ENCODE data around the gene TP73.

Gene TP73

DNA sequence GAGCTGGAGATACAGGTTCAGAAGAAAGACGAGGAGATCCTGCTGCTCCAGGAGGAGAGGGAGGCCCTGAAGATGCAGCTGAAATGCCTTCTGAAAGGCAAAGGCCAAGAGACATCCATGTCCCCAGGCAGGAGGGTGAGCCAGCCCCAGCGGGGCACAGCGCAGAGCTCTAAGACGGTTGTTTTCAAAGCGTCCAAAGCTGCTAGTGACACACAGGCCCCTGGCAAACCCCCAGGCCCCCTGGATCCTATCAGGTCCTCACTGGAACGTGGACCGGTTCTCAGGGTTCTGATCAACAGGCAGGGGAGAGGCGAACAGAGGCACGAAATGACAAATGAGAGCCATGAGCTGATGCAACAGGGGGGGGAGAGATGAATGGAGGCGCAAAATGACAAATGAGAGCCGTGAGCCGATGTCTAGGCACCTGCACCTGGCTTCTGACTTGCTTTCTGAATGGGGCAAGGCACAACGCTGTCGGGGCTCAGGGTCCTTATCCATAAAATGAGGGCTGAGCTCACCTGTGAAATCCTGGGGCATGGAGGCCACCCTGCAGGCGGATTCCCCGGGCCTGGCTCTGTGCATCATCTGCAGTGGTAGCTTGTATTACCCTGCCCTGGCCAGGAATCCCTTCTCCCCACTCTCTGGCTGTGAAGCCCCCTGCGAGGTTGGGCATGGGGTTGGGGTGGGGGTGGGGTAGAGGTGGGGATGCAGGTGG, 109.1 kb downstream of the TP73 start:
- DNase-seq (ENCODE audit: low read depth, low spot score) = no peak

DNA sequence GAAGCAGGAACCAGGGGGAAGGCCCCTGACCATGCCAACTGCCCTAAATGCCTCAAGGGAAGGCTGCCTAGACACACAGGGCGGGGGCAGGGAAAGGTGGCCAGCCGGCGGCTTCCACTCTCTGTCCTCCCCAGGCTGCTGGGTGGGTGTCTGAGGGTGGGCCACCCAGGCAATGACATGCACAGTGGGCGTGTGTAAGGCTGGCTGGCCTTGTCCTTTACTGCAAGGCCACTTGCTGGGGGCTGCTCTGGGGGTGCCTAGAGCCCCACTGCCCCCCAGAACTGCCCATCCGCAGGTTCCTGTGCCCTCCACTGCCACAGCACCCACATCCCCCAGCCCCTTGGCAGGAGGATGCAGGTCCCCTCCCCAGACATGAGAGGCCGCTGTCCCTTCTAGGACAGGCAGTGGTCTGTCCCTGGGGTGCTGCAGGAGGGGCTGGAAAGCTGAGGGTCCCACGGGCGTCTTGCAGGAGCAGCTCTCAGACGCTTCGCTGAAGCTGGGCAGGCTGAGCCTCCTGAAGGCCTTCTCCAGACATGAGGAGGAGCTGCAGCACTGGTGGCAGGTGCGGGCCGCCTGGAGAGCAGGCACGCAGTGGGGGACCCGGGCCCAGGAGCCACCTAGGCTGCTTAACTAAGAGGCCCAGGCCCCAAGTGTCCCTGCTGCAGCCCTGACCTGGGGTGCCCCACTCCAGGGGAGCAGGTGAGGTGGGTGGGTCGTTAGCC, 110.0 kb downstream of the TP73 start:
- no peak for DNase-seq (ENCODE audit: low read depth, low spot score)

DNA sequence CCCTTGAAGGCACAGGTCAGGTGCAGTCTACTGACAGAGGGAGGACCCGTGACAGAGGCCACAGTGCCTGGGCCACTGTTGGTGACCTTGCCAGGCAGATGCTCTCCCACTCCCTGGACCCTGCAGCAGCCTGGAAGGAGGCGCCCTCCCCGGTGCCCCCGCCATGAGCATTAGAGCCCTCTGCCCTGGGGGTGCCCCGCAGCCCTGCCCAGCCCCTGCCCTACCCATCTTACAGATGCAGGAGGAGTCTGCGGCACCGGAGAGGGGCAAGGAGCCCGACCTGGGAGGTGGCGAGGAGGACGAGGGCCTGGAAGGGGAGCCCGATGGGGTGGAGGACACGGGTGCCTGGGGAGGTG, 110.5 kb downstream of the TP73 start:
- DNase-seq (ENCODE audit: low read depth, low spot score) = no peak

DNA sequence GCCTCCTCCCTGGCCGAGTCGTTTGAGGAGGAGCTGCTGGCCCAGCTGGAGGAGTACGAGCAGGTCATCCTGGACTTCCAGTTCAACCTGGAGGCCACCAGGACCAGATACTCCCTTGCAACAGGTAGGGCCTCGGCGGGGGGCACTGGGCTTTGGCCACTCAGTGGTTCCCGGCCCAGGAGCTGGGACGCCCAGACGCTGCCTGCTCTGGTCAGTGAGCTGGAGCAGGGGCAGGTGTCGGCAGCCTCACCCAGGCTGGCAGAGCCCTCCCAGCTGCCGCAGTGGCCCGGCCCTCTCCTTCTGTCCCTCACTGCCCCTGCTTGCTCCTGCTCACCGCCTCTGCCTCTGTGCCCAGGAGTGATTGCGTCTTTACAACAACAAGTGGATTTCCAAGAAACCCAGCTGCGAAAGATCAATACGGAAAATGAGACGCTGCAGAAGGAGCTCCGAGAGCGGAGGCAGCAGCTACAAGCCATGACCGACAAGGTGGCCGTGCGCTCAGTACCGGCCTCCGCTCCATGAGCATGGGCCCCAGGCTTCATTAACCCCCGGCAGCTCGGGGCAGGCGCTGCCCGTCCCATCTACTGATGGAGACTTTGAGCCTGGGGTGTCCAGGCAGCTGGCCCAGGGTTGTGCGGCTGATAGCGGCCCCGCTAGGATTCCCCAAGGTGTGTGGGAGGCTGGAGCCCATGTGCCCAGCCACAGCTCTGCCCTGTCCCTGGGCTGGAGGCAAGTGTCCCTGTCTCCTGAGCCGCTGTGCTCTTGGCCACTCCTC, 111.2 kb downstream of the TP73 start:
- no peak for DNase-seq (ENCODE audit: low read depth, low spot score)

DNA sequence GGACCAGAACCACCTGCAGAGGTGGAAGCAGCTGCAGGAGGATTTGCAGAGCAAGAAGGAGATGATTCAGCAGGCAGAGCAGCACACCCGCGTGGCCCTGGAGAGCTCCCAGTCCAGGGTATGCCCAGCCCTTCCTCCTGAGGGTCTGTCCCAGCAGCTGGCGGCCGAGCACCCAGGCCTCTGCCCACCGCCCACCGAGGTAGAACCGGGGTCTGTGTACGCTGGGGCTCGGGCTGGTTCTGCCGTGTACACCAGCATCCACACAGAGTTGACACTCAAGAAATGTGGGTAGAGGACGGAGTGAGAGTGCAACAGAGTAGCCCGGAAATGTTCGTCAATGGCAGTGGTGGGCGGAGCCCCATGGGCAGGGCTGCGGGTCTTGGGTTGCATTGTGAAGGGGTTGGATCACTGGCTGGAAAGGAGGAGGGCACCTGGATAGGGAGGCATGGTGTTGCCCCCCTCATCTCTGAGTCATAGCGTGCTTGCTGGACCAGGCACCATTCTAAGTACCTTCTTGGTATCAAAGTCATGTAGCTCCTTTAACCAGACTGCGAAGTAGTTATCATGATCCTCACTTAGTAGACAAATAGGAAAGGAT, 115.1 kb downstream of the TP73 start:
- no peak for DNase-seq (ENCODE audit: low read depth, low spot score)

DNA sequence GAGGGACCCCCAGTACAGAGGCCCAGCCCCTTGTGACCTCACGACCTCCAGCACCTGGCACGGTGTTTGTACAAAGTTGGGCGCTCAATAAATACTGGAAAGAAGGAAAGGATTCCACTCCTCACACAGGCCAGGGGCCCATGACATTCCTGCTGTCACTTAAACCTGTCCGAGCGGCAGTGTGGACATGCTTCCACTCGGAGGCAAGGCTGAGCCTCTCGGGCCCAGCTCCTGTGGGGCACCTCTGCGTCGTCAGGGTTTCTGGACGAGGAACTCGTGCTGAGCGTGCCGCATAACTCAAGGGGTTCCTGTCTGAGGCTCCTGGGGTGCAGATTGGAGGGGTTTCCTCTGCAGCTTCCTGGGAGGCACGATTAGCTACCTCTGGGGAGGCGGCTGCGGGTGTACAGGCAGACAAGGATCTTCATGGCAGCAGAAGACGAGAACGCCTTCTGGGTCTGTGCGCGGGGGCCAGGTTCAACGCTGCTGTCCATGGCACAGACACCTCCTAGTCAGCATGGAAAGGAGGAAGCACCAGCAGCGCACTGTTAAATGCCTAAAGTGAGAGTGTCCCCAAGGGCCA, 116.6 kb downstream of the TP73 start:
- no peak for DNase-seq (ENCODE audit: low read depth, low spot score)

DNA sequence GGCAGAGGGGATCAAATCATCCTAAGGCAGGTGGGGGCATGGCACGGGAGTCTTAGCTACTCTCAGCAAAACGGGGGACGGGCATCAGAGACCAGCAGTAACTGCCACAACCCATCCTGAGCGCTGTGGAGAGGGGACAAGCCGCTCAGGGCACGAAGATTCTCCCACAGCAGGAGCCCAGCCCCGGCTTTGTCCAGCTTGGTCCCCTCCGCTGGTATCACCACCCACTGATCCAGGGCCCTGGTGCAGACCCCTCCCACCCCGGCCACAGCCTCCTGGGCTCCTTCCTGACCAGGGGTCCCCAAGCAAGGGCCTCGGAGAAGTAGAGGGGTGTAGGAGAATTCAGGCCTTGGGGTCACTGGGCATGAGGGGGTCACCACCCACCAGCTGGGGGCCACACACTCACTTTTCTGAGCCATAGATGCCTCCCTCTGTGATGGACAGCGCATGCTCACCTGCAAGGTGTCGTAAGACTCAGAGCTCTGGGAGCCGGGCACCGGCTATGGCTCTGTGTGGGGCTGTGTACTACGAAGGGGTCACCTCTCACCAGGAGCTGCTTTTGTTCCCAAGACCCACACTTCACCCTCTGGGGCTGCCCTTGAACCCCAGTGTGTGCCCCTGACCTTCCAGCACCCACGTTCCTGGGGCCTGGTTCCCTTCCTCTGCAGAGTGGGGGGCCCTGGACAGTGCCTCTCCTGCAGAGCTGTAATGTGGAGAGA, 117.9 kb downstream of the TP73 start:
- DNase-seq (ENCODE audit: low read depth, low spot score) = no peak

DNA sequence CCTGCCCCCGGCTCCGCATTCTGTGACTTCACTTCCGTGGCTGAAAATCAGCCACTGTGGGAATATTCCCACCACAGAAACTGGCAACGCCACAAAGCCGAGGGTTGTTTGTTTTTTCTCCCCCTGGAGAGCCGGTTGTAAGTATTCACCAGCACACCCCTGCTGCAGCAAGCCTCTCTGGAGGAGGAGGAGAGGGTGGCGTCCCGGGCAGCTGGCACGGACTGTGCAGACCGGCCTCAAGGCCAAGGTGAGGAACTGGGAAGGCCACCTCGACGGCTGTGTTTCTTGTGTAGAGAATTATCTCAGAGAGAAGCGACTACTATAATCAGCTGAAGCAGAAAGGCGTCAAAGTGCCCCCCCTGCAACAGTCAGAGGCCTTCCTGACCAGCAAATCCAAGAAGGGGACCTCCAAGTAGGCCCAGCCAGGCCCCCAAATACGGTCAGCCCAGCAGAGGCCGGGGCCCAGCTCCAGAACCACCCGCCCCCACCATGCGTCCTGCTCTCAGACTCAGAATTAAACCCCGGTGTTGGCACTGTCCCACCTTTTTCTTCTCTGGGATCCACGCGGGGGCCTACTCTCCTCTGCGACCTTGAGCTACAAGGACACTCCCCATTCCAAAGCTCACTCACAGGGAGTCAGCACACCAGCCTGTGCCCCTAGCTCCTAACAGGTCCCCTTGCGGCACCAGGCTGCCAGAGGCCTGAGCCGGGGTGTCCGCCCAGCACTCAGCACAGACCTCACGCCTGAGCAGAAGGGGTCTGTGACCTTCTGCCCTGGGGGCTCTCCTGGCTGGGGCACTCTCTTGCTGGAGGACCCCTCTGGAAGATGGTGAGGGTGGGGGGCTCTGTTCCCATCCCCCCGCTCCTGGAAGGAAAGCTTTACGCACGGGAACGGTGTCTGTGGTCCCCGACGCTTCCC, 119.1 kb downstream of the TP73 start:
- DNase-seq (ENCODE audit: low read depth, low spot score) = no peak

DNA sequence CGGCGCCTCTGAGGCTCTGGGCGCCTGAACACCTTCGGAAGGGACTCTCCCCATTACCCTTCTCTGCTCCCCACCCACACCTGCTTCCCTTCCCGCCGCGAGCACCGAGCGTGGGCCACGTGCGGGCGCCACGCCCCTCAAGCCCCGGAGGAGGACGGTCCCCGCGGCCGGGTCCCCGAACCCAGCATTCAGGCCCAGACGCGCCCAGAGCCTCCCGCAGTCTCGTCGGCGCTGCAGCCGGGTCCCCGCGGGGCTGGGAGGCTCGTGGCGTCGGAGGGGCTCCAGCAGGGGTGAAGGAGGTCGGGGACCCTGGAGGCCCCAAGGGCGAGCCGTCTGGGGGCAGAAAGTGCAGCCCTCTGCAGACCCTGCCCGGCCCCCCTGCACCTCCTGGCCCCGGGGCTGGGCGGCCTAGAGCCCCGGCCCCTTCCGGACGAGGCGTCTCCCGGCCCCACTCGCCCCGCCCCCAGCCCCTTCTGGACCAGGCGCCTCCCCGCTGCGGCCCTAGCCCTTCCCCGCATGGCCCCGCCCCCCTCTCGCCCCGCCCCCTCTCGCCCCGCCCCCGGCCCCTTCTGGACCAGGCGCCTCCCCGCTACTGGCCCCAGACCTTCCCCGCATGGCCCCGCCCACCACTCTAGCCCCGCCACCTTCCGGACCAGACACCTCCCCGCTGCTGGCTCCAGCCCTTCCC, 119.9 kb downstream of the TP73 start:
- no peak for DNase-seq (ENCODE audit: low read depth, low spot score)

DNA sequence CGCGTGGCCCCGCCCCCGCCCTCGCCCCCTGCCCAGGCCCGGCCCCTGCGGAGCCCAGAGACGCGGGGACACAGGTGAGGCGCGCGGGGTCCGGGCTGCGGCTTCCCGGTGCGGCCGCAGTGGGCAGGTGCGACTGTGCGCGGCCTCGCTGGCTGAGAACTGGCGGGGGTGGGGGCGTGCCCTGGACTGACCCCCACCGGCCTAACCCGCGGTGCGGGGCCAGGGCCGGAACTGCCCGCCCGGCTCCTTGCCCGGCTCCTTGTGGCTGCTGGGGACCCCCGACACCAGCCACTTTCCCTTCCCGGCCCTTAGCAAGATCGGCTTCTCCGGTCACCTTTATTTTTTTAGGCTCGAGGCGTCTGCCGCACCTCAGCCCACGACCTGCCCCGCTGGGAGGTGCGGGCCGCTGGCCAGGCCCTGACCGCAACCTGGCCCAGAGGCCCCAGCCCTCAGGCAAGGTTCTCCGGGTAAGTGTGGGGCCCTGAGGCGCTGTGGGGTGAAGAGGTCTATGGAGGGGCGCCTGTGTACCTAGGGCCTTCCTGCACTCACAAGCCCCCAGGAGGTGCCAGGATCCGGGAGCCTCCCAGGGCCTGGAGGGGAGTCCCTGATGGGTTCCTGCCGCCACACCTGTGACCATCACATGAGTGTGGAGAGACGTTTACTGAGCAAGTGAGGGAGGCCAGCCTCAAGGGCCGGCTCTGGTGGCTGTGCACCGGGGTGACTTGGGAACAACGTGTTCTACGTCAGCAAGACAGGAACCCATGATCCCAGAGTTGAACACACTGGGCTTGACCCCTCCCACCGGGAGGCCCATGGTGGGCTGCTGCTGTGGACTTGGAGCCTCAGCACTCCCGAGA, 120.6 kb downstream of the TP73 start, which contains the start of gene SMIM1:
Gene SMIM1 (plus strand): TSS at position 35 of the 857 bp plus-strand sequence. CDS start 2,625 bp downstream, outside the sequence.
- DNase-seq (ENCODE audit: low read depth, low spot score) = no peak

DNA sequence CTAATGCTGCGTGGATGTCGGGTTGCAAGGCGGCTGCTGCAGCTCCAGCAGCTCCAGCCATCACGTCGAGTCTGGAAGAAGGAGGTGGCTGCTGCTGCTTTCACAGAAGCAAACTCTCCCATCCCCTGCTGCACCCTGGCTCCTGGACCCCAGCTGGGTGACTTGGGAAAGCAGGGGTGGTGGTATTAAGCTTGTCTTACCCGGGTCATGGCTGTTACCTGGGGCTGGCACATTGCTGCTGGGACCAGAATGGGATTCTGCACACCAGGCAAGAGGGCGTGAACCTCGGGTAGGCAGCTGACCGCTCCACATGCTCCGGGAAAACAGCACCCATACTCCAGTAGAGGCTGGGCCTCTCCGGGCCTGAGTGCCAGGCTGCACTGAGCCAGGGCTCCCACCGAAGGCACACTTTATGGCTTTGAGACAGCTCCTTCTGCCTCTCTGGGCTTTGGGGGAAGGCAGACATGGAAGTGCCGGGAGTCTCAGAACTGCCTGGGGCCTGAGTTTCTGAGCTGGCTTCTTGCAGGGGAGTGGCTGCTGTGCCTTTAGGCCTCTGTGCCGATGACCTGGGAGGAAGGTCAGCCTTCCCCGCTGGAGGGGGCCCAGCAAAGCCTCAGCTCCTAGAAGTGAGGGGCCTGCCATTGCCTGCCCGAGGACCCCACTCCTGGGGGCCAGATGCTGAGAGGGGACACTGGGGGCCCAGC, 121.4 kb downstream of the TP73 start:
- DNase-seq (ENCODE audit: low read depth, low spot score) = no peak

DNA sequence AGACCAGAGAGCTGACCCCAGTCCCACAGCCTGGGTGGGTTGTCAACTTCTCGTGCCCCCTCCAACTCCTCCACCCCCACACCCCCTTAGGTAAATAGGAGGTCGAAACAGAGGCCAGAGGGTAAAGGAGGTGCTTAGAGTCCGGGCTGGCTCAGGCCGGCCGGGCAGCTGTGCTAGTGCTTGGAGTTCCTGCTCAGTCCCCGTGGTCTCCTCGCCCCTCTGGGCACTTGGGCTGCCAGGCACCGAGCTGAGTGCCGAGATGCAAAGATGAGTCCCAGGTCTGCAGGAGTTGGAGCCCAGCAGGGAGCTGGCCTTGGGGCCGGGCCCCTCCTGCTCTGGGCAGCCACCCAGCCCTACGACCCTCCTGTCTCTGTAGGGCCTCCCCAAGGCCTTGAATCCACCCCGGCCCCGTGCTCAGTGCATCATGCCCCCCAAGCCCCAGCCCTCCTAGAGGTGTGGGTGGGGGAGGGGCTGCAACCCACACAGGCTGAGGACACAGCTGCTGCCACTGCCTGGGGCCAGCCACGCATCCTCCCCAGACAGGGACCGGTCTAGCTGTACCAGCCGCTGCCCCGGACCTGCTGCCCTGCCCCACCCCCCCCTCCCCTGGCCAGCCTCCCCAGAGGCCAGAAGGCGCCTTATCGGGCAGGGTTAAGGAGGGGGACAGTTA, 122.1 kb downstream of the TP73 start:
- no peak for DNase-seq (ENCODE audit: low read depth, low spot score)

DNA sequence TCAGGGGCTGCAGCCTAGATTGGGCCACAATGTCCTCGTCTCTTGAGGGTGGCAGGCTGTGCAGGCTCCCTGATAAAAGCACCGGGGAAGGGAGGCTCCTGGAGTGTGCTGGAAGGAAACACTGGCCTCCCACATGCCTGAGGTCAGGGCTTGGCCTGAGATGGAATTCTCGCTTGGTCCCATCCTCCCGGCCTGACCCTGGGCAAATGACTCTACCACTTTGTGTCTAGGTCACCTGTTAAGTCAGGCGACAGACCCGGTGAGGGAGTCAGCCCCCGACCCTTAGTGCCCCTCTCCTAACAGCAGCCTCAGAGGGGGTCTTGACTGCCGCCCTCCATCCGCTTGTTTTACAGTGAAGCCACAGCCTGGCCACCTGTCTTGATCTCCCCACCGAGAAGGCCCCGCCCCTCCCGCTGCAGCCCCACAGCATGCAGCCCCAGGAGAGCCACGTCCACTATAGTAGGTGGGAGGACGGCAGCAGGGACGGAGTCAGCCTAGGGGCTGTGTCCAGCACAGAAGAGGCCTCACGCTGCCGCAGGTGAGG, 122.7 kb downstream of the TP73 start:
- no peak for DNase-seq (ENCODE audit: low read depth, low spot score)

DNA sequence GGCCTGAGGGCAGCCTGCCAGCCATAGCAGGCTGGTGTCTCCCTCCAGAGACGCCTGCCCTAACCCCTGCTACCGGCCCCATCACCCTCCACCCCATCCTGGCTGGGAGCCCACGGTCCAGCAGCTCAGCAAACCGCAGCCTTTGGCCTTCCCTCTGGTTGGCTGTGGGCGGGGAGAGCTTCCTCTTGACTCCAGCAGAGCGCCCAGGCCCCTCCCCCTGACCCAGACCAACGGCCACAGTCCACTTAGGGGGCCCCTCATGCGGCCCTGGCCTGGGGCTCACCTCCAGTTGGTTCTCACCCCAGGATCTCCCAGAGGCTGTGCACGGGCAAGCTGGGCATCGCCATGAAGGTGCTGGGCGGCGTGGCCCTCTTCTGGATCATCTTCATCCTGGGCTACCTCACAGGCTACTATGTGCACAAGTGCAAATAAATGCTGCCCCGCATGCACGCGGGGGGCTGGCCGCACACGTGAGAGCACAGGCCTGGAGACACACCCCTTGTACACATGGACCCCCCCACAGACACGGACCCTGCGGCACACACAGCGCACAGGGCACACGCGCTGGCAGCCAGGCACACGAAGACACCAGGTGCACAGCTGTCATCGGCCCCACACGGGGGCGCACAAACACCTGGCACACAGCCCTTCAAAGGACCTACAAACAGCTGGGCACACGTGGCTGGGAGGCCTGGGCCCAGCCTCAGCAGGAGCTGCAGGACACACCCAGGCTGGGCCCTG, 123.3 kb downstream of the TP73 start:
- DNase-seq (ENCODE audit: low read depth, low spot score) = no peak

DNA sequence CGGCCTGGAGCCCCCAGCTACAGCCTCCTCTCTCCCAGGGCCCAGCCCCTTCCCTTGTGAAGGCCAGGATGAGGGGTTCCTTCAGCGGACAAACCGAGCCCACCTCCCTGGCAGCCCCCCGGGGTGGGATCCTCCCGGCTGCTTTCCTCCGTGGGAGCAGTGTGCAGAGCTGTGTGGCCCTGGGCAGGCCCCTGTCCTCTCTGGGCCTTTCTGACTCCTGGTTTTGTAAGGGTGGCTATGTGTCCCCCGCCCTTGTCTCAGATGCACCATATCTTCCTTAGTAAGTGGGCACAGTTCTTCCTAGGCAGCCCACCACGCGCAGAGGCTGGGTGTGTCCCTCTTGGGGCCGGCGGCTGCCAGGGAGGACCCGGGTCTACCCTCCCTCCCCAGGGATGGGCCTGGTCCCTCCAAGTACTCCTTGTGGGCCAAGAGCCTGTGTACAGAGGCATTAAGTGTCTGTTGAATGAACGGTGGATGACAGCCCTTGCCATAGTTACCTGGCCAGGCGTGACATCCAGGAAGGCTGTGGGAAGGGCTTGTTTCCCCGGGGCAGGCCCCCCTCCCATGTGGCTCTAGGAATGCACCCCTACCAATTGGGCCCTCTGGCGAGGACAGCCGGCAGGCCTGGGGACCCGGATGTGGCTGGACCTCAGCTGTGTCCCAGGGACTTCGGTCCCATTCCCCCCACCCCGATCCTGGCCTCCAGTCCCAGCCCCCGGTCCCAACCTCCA, 124.1 kb downstream of the TP73 start:
- DNase-seq (ENCODE audit: low read depth, low spot score) = no peak

All from brain pericyte (primary cell).